Uterus (tissue), 2 donors: ENCODE results near the gene POU4F1.

Experiments used
- CTCF ChIP-seq, 4 experiments: fragments of 200-600 bp in 2 of 4; fragments of 450-650 bp in 2 of 4; sonication (generic) in 2 of 4; IDR thresholded peaks; one replicate each; pipeline ENCODE4 v1.5.1; 2016 to 2019; ENCODE audit warnings: antibody characterized with exemption in 4 of 4, mild to moderate bottlenecking in 2 of 4, moderate library complexity in 1 of 4
- POLR2A ChIP-seq, 2 donors: fragments of 450-650 bp; IDR thresholded peaks; one replicate each; pipeline ENCODE4 v1.6.1; 2016; ENCODE audit warnings: antibody characterized with exemption in 2 of 2, mild to moderate bottlenecking in 1 of 2, moderate library complexity in 1 of 2

GRCh38 chr13:78596736-78597601 is 6.4 kb downstream of the POU4F1 start:
- TF ChIP-seq POLR2A (IDR thresholded peaks at IDR 0.05) (no peak), CTCF (IDR thresholded peaks at IDR 0.05) (no peak)
